ENCODE results near the gene URB2. TPM values are rescaled to one million over a fixed set of nuclear protein-coding genes. Genes with fewer than 3 reads are reported as not detected.
A peak's percentile ranks its signal among the peaks of the same experiment; 100 is the strongest.

The URB2 gene
- total RNA-seq, 1 experiment from 2014 or later: 53.2 TPM

- Histone ChIP-seq H2BK12ac (ENCODE audit: insufficient read length, low read depth, low read length) (no peak overlapping the region), H2BK120ac (ENCODE audit: low read depth, low read length, poor library complexity, severe bottlenecking) (no peak overlapping the region), H3K18ac (ENCODE audit: insufficient read length, low read depth, low read length) (no peak overlapping the region), H2BK20ac (ENCODE audit: low read depth, low read length, poor library complexity, severe bottlenecking) (no peak overlapping the region), H4K5ac (ENCODE audit: insufficient read length, low read depth, low read length) (no peak overlapping the region), H4K91ac (ENCODE audit: insufficient read length, low read depth, low read length) (no peak overlapping the region), H3K27me3 (ENCODE audit: insufficient read depth, low read length) (no peaks in the 10 kb centered on the region), H3K23ac (ENCODE audit: insufficient read length, low read depth, low read length) (no peak overlapping the region), H3K79me1 (ENCODE audit: insufficient read depth, low read depth, low read length, poor library complexity, severe bottlenecking) (no peaks in the 10 kb centered on the region), H3T11ph (ENCODE audit: low read length) (no peak overlapping the region), H2BK15ac (ENCODE audit: low read depth, low read length) (no peak overlapping the region), H3K56ac (ENCODE audit: insufficient read length, low read depth, low read length) (no peak overlapping the region), H3K9ac (ENCODE audit: extremely low read depth, insufficient read length, low read length) (no peak overlapping the region), H2AK5ac (ENCODE audit: insufficient read length, low read length) (no peak overlapping the region), H3K27ac (ENCODE audit: insufficient read length, low read depth, low read length) (no peak overlapping the region), H3K4ac (ENCODE audit: low read depth, low read length) (no peak overlapping the region), H3K9me3 (ENCODE audit: control insufficient read depth, low read depth, low read length) (no peaks in the 10 kb centered on the region), H3K4me2 (ENCODE audit: insufficient read depth, insufficient read length, low read length) (no peak overlapping the region), H3K14ac (ENCODE audit: insufficient read depth, low read length) (no peak overlapping the region), H4K20me1 (ENCODE audit: control insufficient read depth, insufficient read depth, insufficient read length) (no peaks in the 10 kb centered on the region), H3K4me1 (ENCODE audit: insufficient read depth, low read length) (no peaks in the 10 kb centered on the region), H4K8ac (replicated peaks; ENCODE audit: insufficient read length, low read depth, low read length) (no peak overlapping the region), H2BK5ac (ENCODE audit: insufficient read length, low read length) (no peak overlapping the region), H3K23me2 (ENCODE audit: insufficient read length, low read depth, low read length, poor library complexity, severe bottlenecking) (no peaks in the 10 kb centered on the region), H2AFZ (ENCODE audit: low read length) (no peak overlapping the region), H3K79me2 (ENCODE audit: insufficient read depth, low read length) (no peaks in the 10 kb centered on the region)
- no peak for DNase-seq
- no peak overlapping the region for H3K4me3 Mint-ChIP-seq
- no peak for TF ChIP-seq CTCF (conservative IDR thresholded peaks at IDR 0.05)
- H3K27me3 Mint-ChIP-seq (ENCODE audit: low read depth): no peaks in the 10 kb centered on the region
- no peaks in the 10 kb centered on the region for H3K9me3 Mint-ChIP-seq
- no CpG with 5 or more reads among the region's 8 CpGs for WGBS (ENCODE audit: extremely low coverage, insufficient read length, low lambda C conversion rate)
- H3K36me3 Mint-ChIP-seq (ENCODE audit: insufficient read depth in 1 of 3, low read depth in 3 of 3): peaks cover 16 to 28% (median 27%) of the 10 kb centered on the region in 3 experiments; a peak in 6 of 7 replicates
- peaks cover 6 to 13% of the 10 kb centered on the region in 2 experiments; a peak in 3 of 4 replicates for H3K4me1 Mint-ChIP-seq
- H3K27ac Mint-ChIP-seq: peak overlapping the region in 1 of 3 experiments; percentile 72; a peak in 1 of 7 replicates
Measured at GRCh38 chr1:229661897-229662296, 35.9 kb downstream of the URB2 start.

Measured in H9 (cell line).